ENCODE measurements around the gene PPP1R27. TPM values are rescaled to one million over a fixed set of nuclear protein-coding genes. Genes with fewer than 3 reads are reported as not detected.

PPP1R27 gene
- polyA plus RNA-seq, 1 donor from 2014 or later = not detected

DNA sequence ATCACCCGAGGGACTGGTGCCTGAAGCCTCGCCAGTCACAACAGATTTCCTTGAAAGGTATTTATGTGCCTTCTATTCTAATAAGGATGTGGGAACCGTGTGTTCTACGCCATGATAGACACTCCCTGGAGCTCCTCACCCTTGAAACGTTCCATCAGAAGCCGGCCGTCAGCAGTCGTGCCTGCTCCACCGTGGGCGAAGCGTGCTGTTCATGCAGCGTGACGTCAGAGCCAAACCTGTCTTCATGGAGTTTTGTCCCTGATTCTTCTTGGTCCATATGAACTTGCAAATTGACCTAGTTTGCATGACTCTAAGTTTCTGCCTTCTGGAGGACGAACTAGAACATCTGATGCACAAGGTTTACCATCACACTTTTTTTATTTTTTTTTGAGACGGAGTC is 4.5 kb upstream of the PPP1R27 start:
- Mint-ChIP-seq H3K27me3 (no peaks in the 10 kb centered on the region), H3K27ac (no peak overlapping the region), H3K4me3 (no peak overlapping the region), H3K4me1 (no peaks in the 10 kb centered on the region), H3K9me3 (no peaks in the 10 kb centered on the region), H3K36me3 (no peaks in the 10 kb centered on the region)

DNA sequence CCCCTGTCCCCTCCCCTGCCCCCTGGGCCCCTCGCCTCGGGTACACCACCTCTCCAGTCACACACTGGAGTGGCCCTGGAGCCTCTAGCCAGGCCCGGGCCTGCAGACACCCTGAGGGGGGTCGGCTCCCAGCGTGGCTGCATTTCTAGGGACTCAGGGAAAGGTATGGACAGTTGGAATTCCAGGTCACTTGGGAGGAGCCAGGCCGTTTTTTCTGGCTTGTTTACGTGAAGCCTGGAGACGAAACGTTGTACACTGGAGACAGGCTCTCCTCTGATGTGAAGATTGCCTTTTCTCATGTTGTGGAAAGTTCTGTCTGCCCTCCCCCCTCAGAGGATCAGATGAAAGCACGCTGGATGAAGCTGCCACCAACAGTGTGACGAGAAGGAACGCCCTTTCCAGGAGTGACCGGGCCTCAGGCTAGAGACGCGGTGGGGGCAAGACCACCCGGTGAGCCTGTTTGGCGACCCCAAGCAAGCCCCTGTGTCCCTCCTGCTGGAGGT is 4.0 kb upstream of the PPP1R27 start:
- no peaks in the 10 kb centered on the region for H3K27me3 Mint-ChIP-seq
- no peak overlapping the region for H3K27ac Mint-ChIP-seq
- no peaks in the 10 kb centered on the region for H3K36me3 Mint-ChIP-seq
- peaks cover 0 to under 1% (median 0%) of the 10 kb centered on the region in 3 donors for H3K4me1 Mint-ChIP-seq
- no peaks in the 10 kb centered on the region for H3K9me3 Mint-ChIP-seq
- H3K4me3 Mint-ChIP-seq = no peak overlapping the region

GRCh38 chr17:81837641-81838040 is 2.8 kb upstream of the PPP1R27 start:
- Mint-ChIP-seq H3K27me3 (no peaks in the 10 kb centered on the region), H3K4me3 (peak overlapping the region in 1 of 4 donors; percentile 45), H3K4me1 (peaks cover 0 to 3% (median 0%) of the 10 kb centered on the region in 3 donors), H3K9me3 (no peaks in the 10 kb centered on the region), H3K27ac (peak overlapping the region in 1 of 3 donors; percentile 34), H3K36me3 (no peaks in the 10 kb centered on the region)

GRCh38 chr17:81833921-81834830 is 674 bp downstream of the PPP1R27 start:
- H3K36me3 Mint-ChIP-seq = no peaks in the 10 kb centered on the region
- peak overlapping the region in 2 of 3 donors; percentile 91 to 92 for H3K27ac Mint-ChIP-seq

DNA sequence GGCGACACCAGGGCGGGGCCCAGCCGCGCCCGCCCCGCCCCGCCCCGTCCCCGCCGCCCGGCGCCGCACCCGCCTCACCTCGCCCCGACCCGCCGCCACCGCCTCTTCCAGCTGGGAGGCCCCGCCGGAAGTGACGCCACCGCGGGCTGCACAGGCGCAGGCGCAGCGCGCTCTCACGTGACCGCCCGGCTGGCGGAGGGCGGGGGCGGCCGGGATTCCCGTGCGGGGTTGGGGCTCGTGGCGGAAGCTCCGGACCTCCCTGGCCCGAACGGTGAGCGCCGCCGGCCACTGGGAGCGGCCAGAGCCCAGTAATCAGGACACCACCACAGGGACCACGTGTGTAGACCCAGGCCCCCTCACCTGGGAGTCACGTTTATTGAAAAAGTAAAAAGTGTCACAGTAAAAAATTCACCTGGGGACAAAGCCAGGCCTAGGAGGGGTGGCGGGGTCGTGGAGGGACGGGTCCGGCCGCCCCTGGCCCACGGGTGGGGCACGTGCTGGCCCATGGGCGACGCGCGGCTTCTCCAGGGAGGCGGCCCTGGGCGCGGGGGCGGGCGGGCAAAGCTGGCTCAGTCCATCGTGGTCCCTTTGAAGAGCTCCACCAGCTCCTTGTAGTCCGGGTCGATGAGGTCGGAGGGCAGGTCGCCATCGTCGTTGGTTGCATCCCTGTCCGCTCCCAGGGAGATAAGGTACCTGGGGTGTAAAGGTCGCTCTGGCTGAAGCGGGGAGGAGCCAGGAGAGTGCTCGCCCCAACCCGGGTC is 1.5 kb downstream of the PPP1R27 start, which contains the start of gene MCRIP1:
Gene MCRIP1, minus strand, starts transcription at position 132 of the 761 bp plus-strand sequence. CDS start 8,785 bp downstream, outside the sequence.
- Mint-ChIP-seq H3K4me3 (peak within 1 kb of the TSS; percentile 85 to 95 (median 90)), H3K27ac (peak within 1 kb of the TSS; percentile 83 to 96 (median 92)), H3K9me3 (no peaks in the 10 kb centered on the region), H3K36me3 (no peaks in the 10 kb centered on the region), H3K27me3 (no peaks in the 10 kb centered on the region), H3K4me1 (peaks cover 7 to 18% (median 14%) of the 10 kb centered on the region in 3 donors)

More at GRCh38 chr17:81833921-81834830, 674 bp downstream of the PPP1R27 start:
- no peaks in the 10 kb centered on the region for H3K9me3 Mint-ChIP-seq
- H3K27me3 Mint-ChIP-seq = no peaks in the 10 kb centered on the region
- H3K4me1 Mint-ChIP-seq = peaks cover 7 to 18% (median 14%) of the 10 kb centered on the region in 3 donors
- H3K4me3 Mint-ChIP-seq = peak overlapping the region; percentile 81 to 88 (median 86)

DNA sequence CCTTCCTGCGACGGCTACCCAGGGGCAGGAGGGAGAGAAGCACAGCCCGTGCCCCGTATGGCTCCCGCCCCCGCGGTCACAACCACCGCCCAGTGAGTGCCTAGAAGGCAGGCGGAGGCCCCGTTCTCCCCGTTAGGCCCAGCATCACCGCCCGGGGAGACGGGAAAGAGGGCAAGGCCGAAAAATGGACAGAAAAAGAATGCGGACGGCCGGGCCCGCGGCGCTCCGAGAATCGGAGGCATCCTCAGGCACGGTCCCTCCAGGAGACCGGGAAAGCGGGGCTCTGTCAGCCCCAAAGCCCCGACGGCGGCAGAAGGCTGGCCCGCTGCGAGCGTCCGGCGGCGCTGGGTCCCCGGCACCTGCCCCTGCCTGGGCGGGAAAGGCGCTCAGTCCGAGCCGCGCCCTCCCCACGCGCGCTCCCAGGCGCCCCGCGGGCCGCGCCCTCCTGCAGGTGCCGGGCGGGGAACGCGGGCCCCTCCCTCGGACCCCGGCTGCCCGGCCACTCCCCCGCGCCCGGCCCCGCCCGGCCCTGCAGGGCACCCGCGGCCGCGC is 2.2 kb downstream of the PPP1R27 start:
- Mint-ChIP-seq H3K4me3 (peak overlapping the region; percentile 85 to 95 (median 90)), H3K27ac (peak overlapping the region; percentile 83 to 96 (median 92))

DNA sequence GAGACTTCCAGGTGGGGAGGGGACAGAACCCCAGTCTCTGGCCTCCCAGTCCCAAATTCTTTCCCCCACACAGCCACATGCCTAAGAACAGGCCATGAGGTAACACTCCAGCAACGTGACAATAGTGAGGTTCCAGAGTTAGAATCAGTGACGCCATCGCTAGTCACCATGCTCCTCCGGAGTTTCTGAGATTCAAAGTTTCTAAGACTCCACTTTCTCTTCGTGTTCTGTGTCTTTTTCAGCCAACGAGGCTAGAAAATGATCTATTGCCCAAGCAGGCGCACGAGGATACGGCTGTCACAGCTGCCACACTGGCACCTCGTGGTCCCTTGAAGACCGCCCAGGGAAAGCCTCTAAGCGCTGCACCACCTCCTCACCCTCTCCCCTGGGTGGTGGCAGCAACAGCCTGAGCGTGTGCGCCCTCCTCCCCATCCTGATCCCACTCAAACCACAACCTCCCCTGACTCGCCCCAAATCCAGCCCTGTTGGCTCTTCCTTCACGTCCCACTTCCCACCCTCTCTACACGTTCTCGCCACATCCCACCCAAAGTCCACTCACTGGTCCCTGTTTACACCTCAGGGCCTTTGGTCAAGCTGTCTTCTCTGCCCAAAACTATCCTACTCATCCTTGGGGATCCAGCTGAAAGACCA is 2.8 kb downstream of the PPP1R27 start:
- H3K4me3 Mint-ChIP-seq = peak overlapping the region; percentile 85 to 95 (median 90)
- peak overlapping the region; percentile 83 to 96 (median 92) for H3K27ac Mint-ChIP-seq
- no peaks in the 10 kb centered on the region for H3K9me3 Mint-ChIP-seq

More for the DNA sequence above, 2.2 kb downstream of the PPP1R27 start:
- H3K36me3 Mint-ChIP-seq = no peaks in the 10 kb centered on the region
- no peaks in the 10 kb centered on the region for H3K27me3 Mint-ChIP-seq
- H3K9me3 Mint-ChIP-seq = no peaks in the 10 kb centered on the region
- H3K4me1 Mint-ChIP-seq = peaks cover 7 to 18% (median 14%) of the 10 kb centered on the region in 3 donors

DNA sequence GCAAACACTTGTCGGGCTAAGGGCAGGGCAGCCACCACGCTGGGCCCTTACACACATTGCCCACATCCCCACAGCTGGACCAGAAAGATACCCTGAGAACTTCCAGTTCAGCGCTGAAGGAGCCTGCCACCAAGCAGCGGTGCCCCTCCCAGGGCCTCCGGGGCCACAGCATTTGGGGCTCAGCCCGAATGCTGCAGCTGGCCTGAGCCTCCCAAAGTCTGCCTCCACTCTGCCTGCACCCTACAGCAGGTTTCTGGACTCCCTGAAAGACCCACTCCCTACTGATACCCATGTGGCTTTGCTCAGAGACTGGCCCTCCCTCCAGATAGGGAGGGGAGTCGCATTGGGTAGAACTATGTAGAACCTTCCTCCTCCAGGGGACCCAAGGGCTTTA is 3.3 kb downstream of the PPP1R27 start:
- Mint-ChIP-seq H3K4me1 (peaks cover 7 to 18% (median 14%) of the 10 kb centered on the region in 3 donors), H3K9me3 (no peaks in the 10 kb centered on the region), H3K27me3 (no peaks in the 10 kb centered on the region), H3K27ac (peak overlapping the region; percentile 83 to 96 (median 92)), H3K4me3 (peak overlapping the region; percentile 85 to 95 (median 90)), H3K36me3 (no peaks in the 10 kb centered on the region)

More for the DNA sequence above, 2.8 kb downstream of the PPP1R27 start:
- Mint-ChIP-seq H3K4me1 (peaks cover 7 to 18% (median 14%) of the 10 kb centered on the region in 3 donors), H3K36me3 (no peaks in the 10 kb centered on the region), H3K27me3 (no peaks in the 10 kb centered on the region)

DNA sequence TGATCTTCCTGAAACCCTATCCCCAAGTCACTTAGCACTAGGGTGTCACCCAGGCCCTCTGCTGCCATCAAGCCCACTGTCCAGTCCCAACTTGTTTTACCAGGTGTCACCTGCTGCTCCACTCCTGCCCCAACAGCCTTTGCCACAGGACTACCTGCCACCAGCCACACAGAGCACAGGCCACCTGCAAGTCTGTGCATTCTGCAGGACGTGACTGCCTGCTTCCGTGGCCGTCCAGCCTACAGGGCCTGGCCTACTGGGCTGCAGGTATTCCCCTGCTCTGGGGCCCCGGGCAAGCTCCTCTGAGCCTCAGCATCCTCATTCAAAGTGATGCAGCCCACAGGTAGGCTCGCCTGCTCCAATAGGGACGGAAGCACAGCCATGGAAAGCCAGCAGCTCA is 5.0 kb downstream of the PPP1R27 start:
- Mint-ChIP-seq H3K9me3 (no peaks in the 10 kb centered on the region), H3K4me3 (peak overlapping the region in 1 of 4 donors; percentile 39), H3K27me3 (no peaks in the 10 kb centered on the region), H3K27ac (peak overlapping the region in 1 of 3 donors; percentile 32), H3K4me1 (peaks cover 7 to 23% (median 18%) of the 10 kb centered on the region in 3 donors), H3K36me3 (peaks cover 2% of the 10 kb centered on the region)

DNA sequence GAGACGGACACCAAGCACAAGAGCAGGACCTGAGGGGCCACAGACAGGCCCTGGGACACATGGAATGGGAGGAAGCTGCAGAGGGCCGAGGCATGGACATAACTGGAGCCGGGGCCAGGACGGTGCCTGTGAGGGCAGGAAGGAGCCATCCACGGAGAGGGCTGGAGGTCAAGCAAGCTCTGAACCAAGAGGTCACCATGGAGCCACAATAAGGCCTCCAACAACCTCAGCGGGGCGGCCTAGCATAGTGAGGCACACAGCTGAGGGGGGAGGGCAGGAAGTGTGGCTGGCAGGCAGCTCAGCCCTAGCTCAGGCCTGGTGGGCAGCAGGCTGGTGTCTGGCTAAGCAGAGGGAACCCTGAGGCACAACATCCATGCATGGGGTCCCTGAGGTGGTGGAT is 6.2 kb downstream of the PPP1R27 start:
- Mint-ChIP-seq H3K4me3 (peak overlapping the region in 1 of 4 donors; percentile 32), H3K27me3 (no peaks in the 10 kb centered on the region), H3K4me1 (peaks cover 7 to 21% (median 18%) of the 10 kb centered on the region in 3 donors), H3K36me3 (peaks cover 2% of the 10 kb centered on the region), H3K9me3 (no peaks in the 10 kb centered on the region), H3K27ac (peak overlapping the region in 1 of 3 donors; percentile 61)

DNA sequence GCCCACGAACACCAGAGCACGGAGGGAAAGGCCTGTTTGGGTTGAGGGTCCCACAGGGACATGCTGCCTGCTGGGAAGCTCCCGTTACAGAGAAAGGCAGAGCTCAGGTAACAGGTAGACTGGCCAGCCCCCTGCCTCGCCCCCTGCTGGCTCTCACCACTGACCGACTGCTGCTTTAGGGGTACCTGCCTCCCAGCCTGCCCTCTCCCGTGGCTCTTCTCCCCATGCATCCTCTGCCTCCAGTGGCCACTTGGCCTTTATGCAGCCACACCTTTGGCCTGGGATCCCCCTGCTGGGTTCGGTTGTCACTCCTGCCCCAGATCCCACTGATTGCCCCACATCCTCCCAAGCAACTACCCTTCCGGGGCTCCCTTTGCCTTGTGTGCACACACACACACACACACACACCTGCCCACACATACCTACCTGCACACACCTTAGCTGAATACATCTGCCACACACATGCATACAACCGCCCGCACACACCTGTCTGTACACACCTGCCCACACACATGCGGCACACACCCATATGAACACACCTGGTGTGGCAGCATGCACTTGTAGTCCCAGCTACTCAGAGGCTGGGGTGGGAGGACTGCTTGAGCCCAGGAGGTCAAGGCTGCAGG is 8.9 kb downstream of the PPP1R27 start:
- Mint-ChIP-seq H3K4me1 (peaks cover 0 to 6% (median 4%) of the 10 kb centered on the region in 3 donors), H3K27ac (peak overlapping the region in 1 of 3 donors; percentile 31), H3K27me3 (no peaks in the 10 kb centered on the region), H3K9me3 (no peaks in the 10 kb centered on the region), H3K36me3 (peaks cover 4% of the 10 kb centered on the region), H3K4me3 (no peak overlapping the region)

DNA sequence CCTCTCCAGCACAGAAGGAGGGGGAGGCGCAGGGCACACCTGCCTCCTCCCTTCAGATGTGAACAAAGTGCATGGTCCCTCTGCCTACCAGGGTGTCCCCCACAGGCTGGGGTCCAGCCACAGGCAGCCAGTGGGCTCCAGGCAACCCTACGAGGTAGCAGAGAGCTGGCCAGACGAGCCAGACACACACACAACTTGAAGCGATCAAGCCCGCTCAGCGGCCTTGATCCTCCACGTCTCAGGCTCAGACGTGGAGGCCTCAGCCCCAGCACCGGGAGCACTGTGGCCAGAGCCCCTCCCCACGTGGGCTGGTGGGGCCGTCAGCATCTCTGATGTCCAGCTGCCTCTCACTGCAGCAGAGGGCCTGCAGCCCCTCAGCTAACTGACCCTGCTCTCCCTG is 10.3 kb downstream of the PPP1R27 start:
- Mint-ChIP-seq H3K4me1 (peaks cover 0 to 5% (median 4%) of the 10 kb centered on the region in 3 donors), H3K4me3 (no peak overlapping the region), H3K27ac (no peak overlapping the region), H3K9me3 (no peaks in the 10 kb centered on the region), H3K36me3 (peaks cover 4% of the 10 kb centered on the region), H3K27me3 (no peaks in the 10 kb centered on the region)

GRCh38 chr17:81823820-81824550 is 10.9 kb downstream of the PPP1R27 start:
- H3K4me3 Mint-ChIP-seq = no peak overlapping the region
- no peaks in the 10 kb centered on the region for H3K27me3 Mint-ChIP-seq
- H3K36me3 Mint-ChIP-seq = peaks cover 4% of the 10 kb centered on the region
- no peak overlapping the region for H3K27ac Mint-ChIP-seq
- H3K4me1 Mint-ChIP-seq = peaks cover 0 to 5% (median 4%) of the 10 kb centered on the region in 3 donors
- no peaks in the 10 kb centered on the region for H3K9me3 Mint-ChIP-seq
